Skeletal muscle satellite cell (primary cell): ENCODE data around the gene TMEM63B.

Source experiments
- H3K27me3 ChIP-seq: 2 replicates; pipeline ENCODE4 v1.7.0; 2013; ENCODE audit warnings: low read length; ENCODE audit not compliant: control insufficient read depth, insufficient read depth
- H3K36me3 ChIP-seq: 2 replicates; pipeline ENCODE4 v1.7.0; 2013; ENCODE audit warnings: mild to moderate bottlenecking, control low read depth, low read length; ENCODE audit not compliant: insufficient read depth
- H3K4me1 ChIP-seq: 2 replicates; pipeline ENCODE4 v1.7.0; 2013; ENCODE audit warnings: low read length; ENCODE audit not compliant: control insufficient read depth, insufficient read depth
- H3K4me2 ChIP-seq: 2 replicates; pipeline ENCODE4 v1.7.0; 2013; ENCODE audit warnings: mild to moderate bottlenecking, low read length
- H3K4me3 ChIP-seq: 2 replicates; pipeline ENCODE4 v1.7.0; 2013; ENCODE audit warnings: low read length
- H3K9ac ChIP-seq: 2 replicates; pipeline ENCODE4 v1.7.0; 2013; ENCODE audit warnings: mild to moderate bottlenecking, low read depth, low read length, moderate library complexity
- H3K9me3 ChIP-seq: replicated peaks from 2 replicates; pipeline ENCODE4 v1.7.0; 2013; ENCODE audit warnings: mild to moderate bottlenecking, control low read depth, low read length

Gene TMEM63B

GRCh38 chr6:44110005-44110676 lies 17.2 kb upstream of the TMEM63B start:
- H3K36me3 ChIP-seq = peaks cover 64% of the 10 kb centered on the region
- no peak overlapping the region for H3K4me2 ChIP-seq
- H3K4me1 ChIP-seq = peaks cover 1% of the 10 kb centered on the region
- H3K9ac ChIP-seq = no peak overlapping the region
- H3K9me3 ChIP-seq = no peaks in the 10 kb centered on the region
- no peaks in the 10 kb centered on the region for H3K27me3 ChIP-seq
- no peak overlapping the region for H3K4me3 ChIP-seq

- no peak overlapping the region for H3K4me2 ChIP-seq
- peaks cover 58% of the 10 kb centered on the region for H3K36me3 ChIP-seq
- H3K27me3 ChIP-seq = no peaks in the 10 kb centered on the region
- no peak overlapping the region for H3K4me3 ChIP-seq
- H3K4me1 ChIP-seq = peaks cover 8% of the 10 kb centered on the region
- H3K9ac ChIP-seq = no peak overlapping the region
- H3K9me3 ChIP-seq = no peaks in the 10 kb centered on the region
Measured at GRCh38 chr6:44110966-44111365, 16.4 kb upstream of the TMEM63B start.

GRCh38 chr6:44111434-44112417 lies 15.6 kb upstream of the TMEM63B start:
- Histone ChIP-seq H3K4me1 (peaks cover 14% of the 10 kb centered on the region), H3K4me2 (no peak overlapping the region), H3K9me3 (no peaks in the 10 kb centered on the region), H3K9ac (no peak overlapping the region), H3K27me3 (no peaks in the 10 kb centered on the region), H3K36me3 (peaks cover 53% of the 10 kb centered on the region), H3K4me3 (no peak overlapping the region)

GRCh38 chr6:44113414-44113813 lies 13.9 kb upstream of the TMEM63B start:
- no peak overlapping the region for H3K4me2 ChIP-seq
- no peaks in the 10 kb centered on the region for H3K27me3 ChIP-seq
- H3K4me3 ChIP-seq = no peak overlapping the region
- H3K36me3 ChIP-seq = peaks cover 42% of the 10 kb centered on the region
- no peaks in the 10 kb centered on the region for H3K9me3 ChIP-seq
- no peak overlapping the region for H3K9ac ChIP-seq
- H3K4me1 ChIP-seq = peaks cover 31% of the 10 kb centered on the region

- H3K36me3 ChIP-seq = peaks cover 28% of the 10 kb centered on the region
- H3K9ac ChIP-seq = peak overlapping the region; percentile 65
- H3K4me1 ChIP-seq = peaks cover 54% of the 10 kb centered on the region
- H3K27me3 ChIP-seq = no peaks in the 10 kb centered on the region
- peak overlapping the region; percentile 77 for H3K4me2 ChIP-seq
- H3K4me3 ChIP-seq = peak overlapping the region; percentile 55
- no peaks in the 10 kb centered on the region for H3K9me3 ChIP-seq
Measured at GRCh38 chr6:44115866-44116265, 11.5 kb upstream of the TMEM63B start.

- peaks cover 18% of the 10 kb centered on the region for H3K36me3 ChIP-seq
- H3K4me3 ChIP-seq = peak overlapping the region; percentile 55
- H3K4me1 ChIP-seq = peaks cover 61% of the 10 kb centered on the region
- H3K9ac ChIP-seq = peak overlapping the region; percentile 65
- no peaks in the 10 kb centered on the region for H3K27me3 ChIP-seq
- H3K4me2 ChIP-seq = peak overlapping the region; percentile 77
- no peaks in the 10 kb centered on the region for H3K9me3 ChIP-seq
Measured at GRCh38 chr6:44116641-44117382, 10.5 kb upstream of the TMEM63B start.

GRCh38 chr6:44117397-44118128 lies 9.8 kb upstream of the TMEM63B start:
- peak overlapping the region; percentile 48 for H3K9ac ChIP-seq

GRCh38 chr6:44119704-44120262 lies 7.6 kb upstream of the TMEM63B start:
- no peak overlapping the region for H3K9ac ChIP-seq
- no peak overlapping the region for H3K4me2 ChIP-seq
- no peaks in the 10 kb centered on the region for H3K27me3 ChIP-seq
- H3K4me1 ChIP-seq = peaks cover 84% of the 10 kb centered on the region
- H3K36me3 ChIP-seq = no peaks in the 10 kb centered on the region
- no peak overlapping the region for H3K4me3 ChIP-seq
- H3K9me3 ChIP-seq = no peaks in the 10 kb centered on the region

More at GRCh38 chr6:44117397-44118128, 9.8 kb upstream of the TMEM63B start:
- H3K27me3 ChIP-seq = no peaks in the 10 kb centered on the region
- no peaks in the 10 kb centered on the region for H3K9me3 ChIP-seq
- peaks cover 63% of the 10 kb centered on the region for H3K4me1 ChIP-seq
- peak overlapping the region; percentile 77 for H3K4me2 ChIP-seq
- peaks cover 15% of the 10 kb centered on the region for H3K36me3 ChIP-seq
- H3K4me3 ChIP-seq = peak overlapping the region; percentile 45

- Histone ChIP-seq H3K4me1 (peaks cover 87% of the 10 kb centered on the region), H3K36me3 (no peaks in the 10 kb centered on the region), H3K27me3 (no peaks in the 10 kb centered on the region), H3K9me3 (no peaks in the 10 kb centered on the region), H3K4me2 (peak overlapping the region; percentile 26), H3K4me3 (no peak overlapping the region), H3K9ac (no peak overlapping the region)
Measured at GRCh38 chr6:44120692-44121443, 6.5 kb upstream of the TMEM63B start.

GRCh38 chr6:44122801-44123200 lies 4.6 kb upstream of the TMEM63B start:
- Histone ChIP-seq H3K9ac (no peak overlapping the region), H3K4me1 (peaks cover 73% of the 10 kb centered on the region), H3K4me2 (peak overlapping the region; percentile 13), H3K36me3 (no peaks in the 10 kb centered on the region), H3K27me3 (no peaks in the 10 kb centered on the region), H3K9me3 (no peaks in the 10 kb centered on the region), H3K4me3 (no peak overlapping the region)
